Measurements from ENCODE around the gene CCDC127. TPM values are rescaled to one million over a fixed set of nuclear protein-coding genes. Genes with fewer than 3 reads are reported as not detected.
A peak's percentile ranks its signal among the peaks of the same experiment; 100 is the strongest.

CCDC127 gene
- total RNA-seq, 2 donors from 2014 or later = 3.5 to 5.3 TPM

- no peak overlapping the region for H3K9ac ChIP-seq (ENCODE audit: low read depth in 2 of 2, low read length in 2 of 2)
- no peak for DNase-seq
These were observed 46.1 kb downstream of the CCDC127 start for GRCh38 chr5:171801-172331.

DNA sequence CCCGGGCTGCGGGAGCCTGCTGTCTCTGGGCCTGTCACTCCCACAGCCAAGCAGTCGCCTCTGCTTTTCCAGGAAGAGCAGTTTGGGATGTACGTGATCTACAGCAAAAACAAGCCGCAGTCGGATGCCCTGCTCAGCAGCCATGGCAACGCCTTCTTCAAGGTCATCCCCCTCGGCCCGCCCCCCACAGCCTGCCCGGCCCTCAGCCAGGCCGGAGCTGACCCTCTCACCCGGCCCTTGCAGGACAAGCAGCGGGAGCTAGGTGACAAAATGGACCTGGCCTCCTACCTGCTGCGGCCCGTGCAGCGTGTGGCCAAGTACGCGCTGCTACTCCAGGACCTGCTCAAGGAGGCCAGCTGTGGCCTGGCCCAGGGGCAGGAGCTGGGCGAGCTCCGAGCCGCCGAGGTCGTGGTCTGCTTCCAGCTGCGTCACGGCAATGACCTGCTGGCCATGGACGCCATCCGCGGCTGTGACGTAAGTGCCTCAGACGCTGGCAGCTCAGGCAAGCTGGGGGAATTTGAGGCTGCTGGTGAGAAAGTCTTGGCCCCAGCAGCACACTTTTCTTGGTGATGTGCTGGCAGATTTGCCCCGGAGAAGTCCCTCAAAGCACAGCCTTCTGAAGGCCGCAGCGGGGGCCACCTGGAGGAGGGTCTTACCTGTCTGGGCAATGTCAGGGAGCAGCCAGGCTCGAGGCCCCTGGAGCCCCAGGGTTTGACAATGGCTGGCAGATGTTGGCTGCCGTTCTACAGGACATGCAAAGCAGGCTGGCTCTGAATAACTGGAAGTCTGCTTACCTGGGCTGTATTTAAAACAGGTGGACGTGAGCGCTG, 46.8 kb downstream of the CCDC127 start:
- no peaks in the 10 kb centered on the region for H3K36me3 ChIP-seq
- TF ChIP-seq, protein P1, sequence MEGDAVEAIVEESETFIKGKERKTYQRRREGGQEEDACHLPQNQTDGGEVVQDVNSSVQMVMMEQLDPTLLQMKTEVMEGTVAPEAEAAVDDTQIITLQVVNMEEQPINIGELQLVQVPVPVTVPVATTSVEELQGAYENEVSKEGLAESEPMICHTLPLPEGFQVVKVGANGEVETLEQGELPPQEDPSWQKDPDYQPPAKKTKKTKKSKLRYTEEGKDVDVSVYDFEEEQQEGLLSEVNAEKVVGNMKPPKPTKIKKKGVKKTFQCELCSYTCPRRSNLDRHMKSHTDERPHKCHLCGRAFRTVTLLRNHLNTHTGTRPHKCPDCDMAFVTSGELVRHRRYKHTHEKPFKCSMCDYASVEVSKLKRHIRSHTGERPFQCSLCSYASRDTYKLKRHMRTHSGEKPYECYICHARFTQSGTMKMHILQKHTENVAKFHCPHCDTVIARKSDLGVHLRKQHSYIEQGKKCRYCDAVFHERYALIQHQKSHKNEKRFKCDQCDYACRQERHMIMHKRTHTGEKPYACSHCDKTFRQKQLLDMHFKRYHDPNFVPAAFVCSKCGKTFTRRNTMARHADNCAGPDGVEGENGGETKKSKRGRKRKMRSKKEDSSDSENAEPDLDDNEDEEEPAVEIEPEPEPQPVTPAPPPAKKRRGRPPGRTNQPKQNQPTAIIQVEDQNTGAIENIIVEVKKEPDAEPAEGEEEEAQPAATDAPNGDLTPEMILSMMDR (IDR thresholded peaks at IDR 0.05) = no peak
- H3K27me3 ChIP-seq = no peaks in the 10 kb centered on the region
- intact Hi-C loops (cut with DNase I) = no loop called here
- H3K27ac ChIP-seq = no peak overlapping the region
- no peak for DNase-seq
- H3K9ac ChIP-seq (ENCODE audit: low read depth in 2 of 2, low read length in 2 of 2) = no peak overlapping the region
- H3K4me3 ChIP-seq = no peak overlapping the region
- H3K4me1 ChIP-seq = no peaks in the 10 kb centered on the region
- no peaks in the 10 kb centered on the region for H3K9me3 ChIP-seq

More at GRCh38 chr5:171801-172331, 46.1 kb downstream of the CCDC127 start:
- no peaks in the 10 kb centered on the region for H3K4me1 ChIP-seq
- H3K9me3 ChIP-seq = no peaks in the 10 kb centered on the region
- TF ChIP-seq, protein P1 (IDR thresholded peaks at IDR 0.05) = no peak
- H3K4me3 ChIP-seq = no peak overlapping the region
- no peaks in the 10 kb centered on the region for H3K27me3 ChIP-seq
- H3K36me3 ChIP-seq = no peaks in the 10 kb centered on the region
- intact Hi-C loops (cut with DNase I) = no loop called here
- H3K27ac ChIP-seq = no peak overlapping the region

DNA sequence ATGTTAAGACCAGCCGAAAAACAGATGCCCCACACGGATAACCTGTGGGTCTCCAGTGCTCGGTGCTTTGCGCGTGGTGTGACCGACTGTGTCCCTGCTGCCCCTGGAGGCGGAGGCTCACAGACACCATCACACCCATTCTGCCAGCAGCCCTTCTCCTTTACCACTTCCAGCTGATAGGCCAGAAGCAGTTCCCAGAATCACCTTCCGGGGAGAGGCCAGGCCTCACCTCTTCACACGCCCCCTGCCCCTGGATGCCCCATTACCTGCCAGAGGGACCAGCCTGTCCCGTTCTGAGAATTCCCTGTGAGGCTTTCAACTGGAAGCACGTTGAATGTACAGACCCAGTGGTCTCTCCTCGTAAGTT, 48.2 kb downstream of the CCDC127 start:
- H3K27ac ChIP-seq = no peak overlapping the region
- no peaks in the 10 kb centered on the region for H3K4me1 ChIP-seq
- peak overlapping the region in 1 of 2 donors; percentile 24 for H3K9ac ChIP-seq (ENCODE audit: low read depth in 2 of 2, low read length in 2 of 2)
- no peaks in the 10 kb centered on the region for H3K27me3 ChIP-seq
- no peak overlapping the region for H3K4me3 ChIP-seq
- TF ChIP-seq, protein P1 (IDR thresholded peaks at IDR 0.05) = no peak
- no peaks in the 10 kb centered on the region for H3K9me3 ChIP-seq
- no peak for DNase-seq
- H3K36me3 ChIP-seq = no peaks in the 10 kb centered on the region
- intact Hi-C loops (cut with DNase I) = no loop called here

- H3K36me3 ChIP-seq = no peaks in the 10 kb centered on the region
- intact Hi-C loops (cut with DNase I) = no loop called here
- H3K4me1 ChIP-seq = no peaks in the 10 kb centered on the region
- H3K4me3 ChIP-seq = no peak overlapping the region
- peak overlapping the region in 1 of 2 donors; percentile 24 for H3K9ac ChIP-seq (ENCODE audit: low read depth in 2 of 2, low read length in 2 of 2)
- H3K27me3 ChIP-seq = no peaks in the 10 kb centered on the region
- no peak overlapping the region for H3K27ac ChIP-seq
- no peak for DNase-seq
- TF ChIP-seq, protein P1 (IDR thresholded peaks at IDR 0.05) = no peak
- no peaks in the 10 kb centered on the region for H3K9me3 ChIP-seq
These were observed 48.8 kb downstream of the CCDC127 start for GRCh38 chr5:169071-169727.

- TF ChIP-seq, protein P1 (IDR thresholded peaks at IDR 0.05) = no peak
- Histone ChIP-seq H3K36me3 (no peaks in the 10 kb centered on the region), H3K27me3 (no peaks in the 10 kb centered on the region), H3K9me3 (no peaks in the 10 kb centered on the region), H3K4me1 (no peaks in the 10 kb centered on the region), H3K9ac (ENCODE audit: low read depth in 2 of 2, low read length in 2 of 2) (no peak overlapping the region), H3K27ac (no peak overlapping the region), H3K4me3 (no peak overlapping the region)
- intact Hi-C loops (cut with DNase I) = no loop called here
- DNase-seq = no peak
These were observed 49.8 kb downstream of the CCDC127 start for GRCh38 chr5:167982-168660.

Data from colonic mucosa (tissue), 4 donors.